GM21367 (cell line): ENCODE measurements around the gene SEC11A.
"Not testable (repeated sequence)": the region's sequence is repeated elsewhere in the genome, so short reads cannot be mapped to it uniquely, and the experiment has no call there.

Experiments
- ATAC-seq: cut with Tn5 transposase; IDR thresholded peaks from one replicate; pipeline ENCODE4 v1.9.1; 2021; ENCODE audit not compliant: unreplicated experiment

The SEC11A gene

DNA sequence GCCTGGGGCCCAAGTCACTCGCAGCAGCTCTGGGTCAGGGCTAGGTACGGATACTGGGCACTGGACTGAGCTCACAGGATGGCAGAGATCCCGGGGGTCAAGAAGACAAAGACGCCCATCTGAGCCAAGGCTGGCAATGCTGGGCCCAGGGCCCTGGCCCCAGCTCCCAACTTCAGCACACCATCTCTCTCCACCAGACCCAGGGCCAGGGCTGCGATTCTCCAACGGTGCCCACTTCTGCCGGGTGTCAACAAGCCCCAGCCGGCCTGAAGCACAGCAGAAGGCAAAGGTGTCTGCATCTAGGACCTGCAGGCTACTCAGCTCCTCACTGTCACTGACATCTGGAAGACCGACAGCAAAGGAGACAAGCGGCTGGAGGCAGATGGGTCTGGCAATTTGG is 70.4 kb downstream of the SEC11A start:
- no peak for ATAC-seq

DNA sequence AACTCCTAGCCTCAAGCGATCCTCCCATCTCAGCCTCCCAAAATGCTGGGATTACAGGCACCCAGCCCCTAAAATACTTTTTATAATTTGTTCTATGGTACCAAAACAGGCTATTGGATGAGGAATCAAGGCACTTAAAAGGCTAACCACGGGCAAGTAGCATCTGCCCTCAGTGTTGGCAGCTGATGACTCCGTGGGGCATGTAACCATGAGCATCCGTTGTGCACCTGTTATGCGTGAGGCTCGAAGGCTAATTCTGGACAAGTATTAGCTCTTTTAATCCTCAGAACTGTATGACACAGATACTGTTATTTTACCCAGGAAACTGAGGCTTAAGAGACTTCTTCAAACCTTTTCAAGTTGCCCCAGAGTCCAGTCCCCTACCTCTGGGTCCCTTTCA is 72.1 kb downstream of the SEC11A start:
- ATAC-seq = no peak

DNA sequence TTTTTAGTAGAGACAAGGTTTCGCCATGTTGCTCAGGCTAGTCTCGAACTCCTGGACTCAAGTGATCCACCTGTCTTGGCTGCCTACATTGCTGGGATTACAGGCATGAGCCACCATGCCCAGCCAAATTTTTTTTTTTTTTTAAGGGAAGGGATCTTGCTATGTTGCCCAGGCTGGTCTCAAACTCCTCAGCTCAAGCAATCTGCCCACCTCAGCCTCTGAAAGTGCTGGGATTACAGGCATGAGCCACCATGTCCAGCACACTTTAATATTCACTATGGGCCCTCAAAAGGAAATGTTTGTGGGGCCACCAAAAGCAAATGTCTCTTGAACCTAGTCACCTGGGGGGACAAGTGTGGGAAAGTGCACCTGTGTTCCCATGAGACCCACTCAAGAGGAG is 73.3 kb downstream of the SEC11A start:
- not testable (repeated sequence) for ATAC-seq

- ATAC-seq = not testable (repeated sequence)
Measured at GRCh38 chr15:84641871-84642270, 74.1 kb downstream of the SEC11A start.

GRCh38 chr15:84638103-84638502 is 77.8 kb downstream of the SEC11A start:
- no peak for ATAC-seq

DNA sequence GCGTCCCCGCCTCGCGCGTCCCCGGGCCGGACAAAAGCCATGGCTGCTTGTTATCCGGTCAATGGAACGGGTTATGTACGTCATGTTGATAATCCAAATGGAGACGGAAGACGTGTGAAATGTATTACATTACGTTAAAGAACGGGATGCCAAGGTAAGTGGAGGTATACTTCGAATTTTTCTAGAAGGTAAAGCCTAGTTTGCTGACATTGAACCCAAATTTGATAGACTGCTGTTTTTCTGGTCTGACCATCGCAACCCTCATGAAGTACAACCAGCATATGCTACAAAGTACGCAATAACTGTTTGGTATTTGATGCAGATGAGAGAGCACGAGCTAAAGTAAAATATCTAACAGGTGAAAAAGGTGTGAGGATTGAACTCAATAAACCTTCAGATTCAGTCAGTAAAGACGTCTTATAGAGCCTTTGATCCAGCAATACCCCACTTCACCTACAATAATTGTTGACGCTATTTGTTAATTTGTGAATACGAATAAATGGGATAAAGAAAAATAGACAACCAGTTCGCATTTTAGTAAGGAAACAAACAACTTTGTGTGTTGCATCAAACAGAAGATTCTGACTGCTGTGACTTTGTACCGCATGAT is 81.6 kb downstream of the SEC11A start:
- ATAC-seq = no peak

DNA sequence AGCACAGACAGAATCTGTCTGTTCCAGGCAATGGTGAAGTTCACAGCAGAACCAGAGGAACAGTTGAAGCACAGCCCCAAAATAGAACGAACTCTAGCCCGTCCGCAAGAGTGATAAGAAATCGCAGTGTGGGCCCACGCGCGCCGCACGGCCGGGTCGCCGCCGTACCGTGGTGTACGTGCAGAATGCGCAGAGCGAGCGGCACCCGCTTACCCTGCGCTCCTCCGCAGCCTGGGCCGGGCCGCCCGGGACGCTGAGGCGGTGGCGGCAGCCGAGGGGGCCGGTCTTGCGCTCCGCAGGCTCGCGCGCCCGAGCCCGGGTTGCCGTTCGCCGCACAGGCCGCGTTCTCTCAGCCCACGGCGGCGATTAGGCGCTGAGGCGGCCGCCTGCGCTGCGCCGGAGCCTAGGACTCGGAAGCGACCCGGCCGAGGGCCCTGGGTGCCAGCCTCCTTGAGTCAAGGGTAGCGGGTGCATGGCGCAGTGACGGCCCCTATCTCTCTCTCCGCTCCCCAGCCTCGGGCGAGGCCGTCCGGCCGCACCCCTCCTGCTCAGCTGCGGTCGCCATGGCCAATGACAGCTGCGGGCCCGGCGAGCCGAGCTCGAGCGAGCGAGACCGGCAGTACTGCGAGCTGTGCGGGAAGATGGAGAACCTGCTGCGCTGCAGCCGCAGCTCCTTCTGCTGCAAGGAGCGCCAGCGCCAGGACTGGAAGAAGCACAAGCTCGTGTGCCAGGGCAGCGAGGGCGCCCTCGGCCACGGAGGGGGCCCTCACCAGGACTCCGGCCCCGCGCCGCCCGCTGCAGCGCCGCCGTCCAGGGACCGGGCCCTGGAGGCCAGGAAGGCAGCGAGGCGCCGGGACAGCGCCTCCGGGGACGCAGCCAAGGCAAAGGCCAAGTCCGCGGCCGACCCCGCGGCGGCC is 82.4 kb downstream of the SEC11A start:
- peak; percentile 43 for ATAC-seq

DNA sequence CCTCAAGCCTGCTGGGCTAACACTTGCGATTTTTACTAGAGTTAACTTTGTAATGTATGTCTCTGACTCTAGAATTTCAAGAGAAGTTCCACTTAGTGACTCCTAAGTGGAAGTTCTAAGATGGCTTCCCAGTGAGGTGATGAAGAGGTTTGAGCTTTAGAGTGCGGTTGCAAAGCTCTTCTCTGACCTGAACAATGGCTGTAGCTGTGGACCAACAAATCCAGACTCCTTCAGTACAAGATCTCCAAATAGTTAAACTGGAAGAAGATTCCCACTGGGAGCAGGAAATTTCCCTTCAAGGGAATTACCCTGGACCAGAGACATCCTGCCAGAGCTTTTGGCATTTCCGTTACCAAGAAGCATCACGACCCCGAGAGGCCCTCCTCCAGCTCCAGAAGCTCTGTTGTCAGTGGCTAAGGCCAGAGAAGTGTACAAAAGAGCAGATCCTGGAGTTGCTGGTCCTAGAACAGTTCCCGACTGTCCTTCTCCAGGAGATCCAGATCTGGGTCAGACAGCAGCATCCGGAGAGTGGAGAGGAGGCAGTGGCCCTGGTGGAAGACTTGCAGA is 84.2 kb downstream of the SEC11A start:
- ATAC-seq = no peak

DNA sequence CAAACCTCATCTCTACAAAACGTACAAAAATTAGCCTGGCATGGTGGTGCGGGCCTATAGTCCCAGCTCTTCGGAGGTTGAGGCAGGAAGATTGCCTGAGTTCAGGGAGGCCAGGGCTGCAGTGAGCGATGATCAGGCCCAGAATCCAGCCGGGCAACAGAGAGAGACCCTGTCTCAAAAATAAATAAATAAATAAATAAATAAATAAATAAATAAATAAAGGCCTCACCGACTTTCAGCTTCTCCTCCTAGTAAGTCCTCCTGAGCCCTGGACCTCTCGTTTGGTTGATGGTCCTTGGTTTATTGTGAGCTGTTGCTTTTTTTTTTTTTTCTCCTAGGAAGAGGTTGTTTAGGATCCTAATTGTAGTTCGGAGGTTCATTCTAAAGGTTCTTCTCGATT is 86.9 kb downstream of the SEC11A start:
- ATAC-seq = no peak

- no peak for ATAC-seq
Measured at GRCh38 chr15:84625123-84625522, 90.8 kb downstream of the SEC11A start.

GRCh38 chr15:84624359-84624758 is 91.6 kb downstream of the SEC11A start:
- ATAC-seq = no peak

DNA sequence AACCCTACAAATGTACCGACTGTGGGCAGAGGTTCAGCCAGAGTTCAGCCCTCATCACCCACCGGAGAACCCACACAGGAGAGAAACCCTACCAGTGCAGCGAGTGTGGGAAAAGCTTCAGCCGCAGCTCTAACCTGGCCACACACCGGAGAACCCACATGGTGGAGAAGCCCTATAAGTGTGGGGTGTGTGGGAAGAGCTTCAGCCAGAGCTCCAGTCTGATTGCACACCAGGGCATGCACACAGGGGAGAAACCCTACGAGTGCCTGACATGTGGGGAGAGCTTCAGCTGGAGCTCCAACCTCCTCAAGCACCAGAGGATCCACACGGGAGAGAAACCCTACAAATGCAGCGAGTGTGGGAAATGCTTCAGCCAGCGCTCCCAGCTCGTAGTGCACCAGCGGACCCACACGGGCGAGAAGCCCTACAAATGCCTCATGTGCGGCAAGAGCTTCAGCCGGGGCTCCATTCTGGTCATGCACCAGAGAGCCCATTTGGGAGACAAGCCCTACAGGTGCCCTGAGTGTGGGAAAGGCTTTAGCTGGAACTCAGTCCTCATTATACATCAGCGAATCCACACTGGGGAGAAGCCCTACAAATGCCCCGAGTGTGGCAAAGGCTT is 94.5 kb downstream of the SEC11A start:
- no peak for ATAC-seq

GRCh38 chr15:84620626-84621025 is 95.3 kb downstream of the SEC11A start:
- ATAC-seq = no peak
